GM19397 (cell line): ENCODE data around the gene GUCY2D.
"Not testable (repeated sequence)": the region's sequence is repeated elsewhere in the genome, so short reads cannot be mapped to it uniquely, and the experiment has no call there.

Source experiments
- ATAC-seq: cut with Tn5 transposase; IDR thresholded peaks from one replicate; pipeline ENCODE4 v1.9.1; 2021; ENCODE audit warnings: mild to moderate bottlenecking, moderate library complexity; ENCODE audit not compliant: unreplicated experiment

The GUCY2D gene

DNA sequence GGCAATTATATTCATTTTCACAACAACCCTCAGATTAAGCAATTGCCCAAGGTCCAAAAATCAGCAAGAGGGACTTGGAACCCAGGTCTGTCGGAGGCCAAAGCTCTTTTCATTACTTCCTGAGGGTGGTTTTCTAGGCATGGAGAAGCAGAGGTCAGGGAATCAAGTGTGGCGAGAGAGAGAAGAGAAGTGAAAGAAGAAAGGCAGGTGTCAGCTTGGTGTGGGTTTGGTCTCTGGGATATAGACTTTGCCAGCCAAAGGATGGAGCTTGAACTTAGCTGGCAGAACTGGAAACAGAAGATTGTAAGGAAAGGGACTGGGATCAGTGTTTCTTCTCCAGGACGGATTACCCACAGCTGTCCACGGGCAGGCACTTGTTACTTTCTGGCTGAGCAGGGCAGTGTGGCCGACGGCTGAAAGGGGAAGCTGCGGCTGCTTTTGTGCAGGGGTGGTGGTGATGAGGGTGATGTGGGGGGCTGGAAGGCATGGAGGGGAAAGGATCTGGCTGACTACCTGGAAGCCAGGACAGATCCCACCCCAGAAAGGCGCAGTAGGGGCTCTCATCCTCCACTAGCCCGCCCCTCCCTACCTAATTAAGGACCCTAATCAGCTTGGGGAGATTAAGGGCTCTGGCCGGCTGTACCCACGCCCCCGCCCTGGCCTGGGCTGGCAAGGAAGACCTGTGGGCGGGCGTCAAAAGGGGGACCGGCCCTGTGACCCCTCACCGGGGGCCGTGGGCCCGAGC lies at the start of gene GUCY2D:
TSS of gene GUCY2D (plus strand) at position 640 of the 745 bp plus-strand sequence. CDS start 433 bp downstream, outside the sequence.
- no peak for ATAC-seq

- ATAC-seq = not testable (repeated sequence)
Observed at GRCh38 chr17:7953266-7953665, 49.1 kb upstream of the GUCY2D start.

- ATAC-seq = no peak
Observed at GRCh38 chr17:7955414-7956227, 46.8 kb upstream of the GUCY2D start.

DNA sequence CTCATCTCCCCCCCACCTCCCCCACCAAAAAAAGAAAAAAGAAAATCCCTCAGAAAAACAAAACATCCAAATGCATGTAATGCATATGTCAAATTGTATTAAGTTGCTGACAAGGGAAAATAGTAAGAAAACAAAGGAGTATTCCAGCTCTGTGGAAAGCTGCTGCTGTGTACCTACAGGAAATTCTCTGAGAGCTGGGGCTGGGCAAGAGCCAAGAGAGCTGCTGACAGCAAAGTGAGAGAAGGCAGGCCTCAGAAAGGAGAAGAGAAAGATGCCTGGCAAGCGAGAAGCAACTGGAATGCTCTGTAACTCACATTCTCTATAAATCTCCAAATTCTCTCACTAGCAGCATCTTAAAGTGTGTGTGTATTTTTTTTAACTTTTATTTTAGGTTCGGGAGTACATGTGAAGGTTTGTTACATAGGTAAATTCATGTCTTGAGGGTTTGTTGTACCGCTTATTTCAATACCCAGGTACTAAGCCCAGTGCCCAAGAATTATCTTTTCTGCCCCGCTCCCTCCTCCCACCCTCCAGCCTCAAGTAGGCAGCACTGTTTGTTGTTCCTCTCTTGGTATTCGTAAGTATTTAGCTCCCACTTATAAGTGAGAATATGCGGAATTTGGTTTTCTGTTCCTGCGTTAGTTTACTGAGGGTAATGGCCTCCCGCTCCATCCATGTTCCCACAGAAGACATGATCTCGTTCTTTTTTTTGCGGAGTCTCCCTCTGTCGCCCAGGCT lies 46.0 kb upstream of the GUCY2D start:
- no peak for ATAC-seq

DNA sequence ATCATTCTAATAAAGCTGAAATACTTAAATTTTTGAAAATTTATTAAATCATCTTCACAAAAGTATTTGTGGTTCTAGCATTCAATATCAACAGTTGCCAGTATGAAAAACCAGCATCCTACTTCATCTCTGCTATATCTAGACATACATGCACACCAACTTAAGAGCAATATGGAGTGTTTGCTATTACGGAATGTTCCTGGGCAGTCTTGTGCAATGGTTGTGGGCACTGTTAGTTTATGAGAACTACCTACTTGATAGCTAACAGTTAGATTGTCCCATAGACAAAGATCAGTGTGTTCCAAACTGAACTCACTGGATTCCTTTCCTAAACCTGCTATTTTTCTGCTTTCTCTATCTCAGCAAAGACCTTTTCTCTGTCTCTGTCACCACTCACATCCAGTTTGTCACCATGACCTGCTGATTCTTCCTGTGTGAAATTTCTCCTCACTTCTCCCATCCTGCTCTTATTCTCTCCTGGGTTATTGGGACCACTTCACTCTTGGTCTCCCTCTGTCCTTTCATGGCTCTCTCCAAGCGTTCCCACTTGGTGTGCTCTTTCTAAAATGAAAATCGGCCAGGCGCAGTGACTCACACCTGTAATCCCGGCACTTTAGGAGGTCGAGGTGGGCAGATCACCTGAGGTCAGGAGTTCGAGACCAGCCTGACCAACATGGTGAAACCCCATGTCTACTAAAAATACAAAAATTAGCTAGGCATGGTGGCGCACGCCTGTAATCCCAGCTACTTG lies 42.7 kb upstream of the GUCY2D start:
- ATAC-seq = no peak

DNA sequence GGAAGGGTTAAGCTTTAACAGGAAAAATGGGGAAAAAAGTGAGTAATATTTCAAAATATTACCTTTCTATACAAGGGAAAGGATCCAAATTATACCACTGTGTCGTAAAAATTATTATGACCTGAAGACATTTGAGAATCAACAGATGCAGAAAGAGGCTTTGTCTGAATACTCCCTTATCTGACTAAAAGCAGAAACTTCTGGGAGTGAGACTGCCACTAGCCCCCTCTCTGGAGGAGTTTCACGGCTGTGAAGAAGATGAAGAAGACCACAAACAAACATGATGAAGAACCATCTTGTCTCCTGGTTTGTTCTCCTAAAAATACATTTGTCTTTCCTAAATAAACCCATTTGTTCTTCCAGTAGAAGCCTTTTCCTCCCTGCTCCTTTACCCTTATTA lies 41.0 kb upstream of the GUCY2D start:
- ATAC-seq = no peak

DNA sequence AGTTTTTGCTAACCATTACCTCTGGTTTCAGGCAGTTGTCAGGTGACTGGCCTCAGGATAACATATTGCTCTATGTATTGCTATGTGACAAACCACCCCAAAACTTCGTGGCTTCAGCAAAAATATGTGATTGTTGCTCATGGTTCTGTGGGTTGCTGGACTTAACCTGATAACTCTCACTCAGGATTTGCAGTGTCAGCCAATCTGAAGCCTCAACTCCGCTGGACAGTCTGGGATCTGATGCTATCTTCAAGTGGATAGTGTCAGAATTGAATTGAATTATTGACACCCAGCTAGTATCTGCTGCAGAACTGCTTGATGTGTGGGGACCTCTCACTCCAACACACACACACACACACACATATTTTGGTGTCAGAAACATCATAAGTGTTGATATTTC lies 34.7 kb upstream of the GUCY2D start:
- no peak for ATAC-seq

DNA sequence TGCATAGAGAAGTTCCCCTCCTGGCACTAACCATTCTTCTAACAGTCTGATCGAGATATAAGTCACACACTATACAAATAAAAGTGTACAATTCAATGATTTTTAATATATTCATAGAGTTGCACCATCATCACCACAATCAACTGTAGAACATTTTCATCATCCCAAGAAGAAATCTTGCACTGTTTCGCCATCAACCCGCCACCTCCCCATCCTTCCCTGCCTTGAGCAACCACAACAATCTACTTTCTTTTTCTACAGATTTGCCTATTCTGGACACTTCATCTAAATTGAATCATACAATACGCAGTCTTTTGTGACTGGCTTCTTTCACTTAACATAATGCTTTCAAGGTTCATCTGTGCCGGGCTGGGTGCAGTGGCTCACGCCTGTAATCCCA lies 33.0 kb upstream of the GUCY2D start:
- ATAC-seq = no peak

GRCh38 chr17:7971651-7972050 lies 30.8 kb upstream of the GUCY2D start:
- no peak for ATAC-seq

DNA sequence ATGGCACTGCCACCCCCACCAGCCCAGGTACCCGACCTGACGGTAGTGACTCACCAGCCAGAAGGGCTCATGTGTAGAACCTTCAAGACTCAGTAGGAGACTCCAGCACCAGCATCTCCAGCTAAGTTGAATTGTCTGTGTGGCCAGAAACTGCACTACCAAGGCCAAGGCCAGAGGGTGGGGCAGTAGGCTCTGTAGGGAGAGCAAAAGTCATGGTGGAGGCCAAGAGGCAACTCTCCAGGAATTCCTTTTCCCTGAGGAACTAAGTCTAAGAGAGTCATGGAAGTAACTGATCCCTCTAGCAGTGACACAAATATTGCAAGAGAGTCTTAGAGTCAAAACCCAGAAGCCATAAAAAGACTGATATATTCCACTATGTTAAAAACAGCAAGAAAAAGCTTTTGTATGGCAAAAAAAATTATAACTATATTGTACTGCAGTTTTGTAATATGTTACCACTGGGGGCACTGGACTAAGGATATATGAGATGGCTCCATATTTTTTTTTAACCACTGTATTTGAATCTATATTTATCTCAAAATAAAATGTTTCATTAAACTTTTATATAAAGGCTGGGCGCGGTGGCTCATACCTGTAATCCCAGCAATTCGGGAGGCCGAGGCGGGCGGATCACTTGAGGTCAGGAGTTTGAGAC lies 30.2 kb upstream of the GUCY2D start:
- no peak for ATAC-seq

DNA sequence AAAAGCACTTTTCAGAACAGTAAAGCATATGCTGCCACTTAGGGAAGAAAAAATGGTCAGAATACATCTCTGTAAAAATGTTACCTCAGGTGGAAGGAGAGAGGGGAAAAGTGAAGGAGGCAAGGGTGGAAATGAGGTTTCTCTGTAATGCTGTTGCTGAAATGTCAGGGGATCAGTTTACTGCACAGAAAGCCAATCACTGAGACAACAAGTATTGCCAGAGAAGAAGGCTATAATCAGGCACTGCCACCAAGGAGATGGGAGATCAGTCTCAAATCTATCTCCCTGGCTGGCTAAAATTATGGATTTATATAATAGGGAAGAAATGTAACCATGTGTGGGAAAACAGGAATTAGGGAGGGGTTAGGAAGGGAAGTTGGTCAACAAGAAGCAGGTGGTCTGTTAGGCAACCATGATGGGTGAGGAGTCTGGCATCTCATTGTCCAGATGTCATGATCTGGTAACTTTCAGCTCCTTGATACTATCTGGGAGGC lies 27.7 kb upstream of the GUCY2D start:
- no peak for ATAC-seq

- ATAC-seq = no peak
Observed at GRCh38 chr17:7977039-7977438, 25.4 kb upstream of the GUCY2D start.

GRCh38 chr17:7977805-7978204 lies 24.6 kb upstream of the GUCY2D start:
- no peak for ATAC-seq

DNA sequence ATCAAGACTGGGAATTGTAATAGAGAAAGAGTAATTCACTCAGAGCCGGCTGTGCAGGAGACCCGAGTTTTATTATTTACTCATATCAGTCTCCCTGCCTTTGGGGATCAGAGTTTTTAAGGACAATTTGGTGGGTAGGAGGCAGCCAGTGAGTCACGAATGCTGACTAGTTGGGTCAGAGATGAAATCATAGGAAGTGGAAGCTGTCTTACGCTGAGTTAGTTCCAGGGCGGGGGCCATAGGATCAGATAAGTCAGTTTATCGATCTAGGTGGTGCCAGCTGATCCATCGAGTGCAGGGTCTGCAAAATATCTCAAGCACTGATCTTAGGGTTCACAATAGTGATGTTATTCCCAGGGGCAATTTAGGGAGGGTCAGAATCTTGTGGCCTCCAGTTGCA lies 20.2 kb upstream of the GUCY2D start:
- ATAC-seq = no peak

DNA sequence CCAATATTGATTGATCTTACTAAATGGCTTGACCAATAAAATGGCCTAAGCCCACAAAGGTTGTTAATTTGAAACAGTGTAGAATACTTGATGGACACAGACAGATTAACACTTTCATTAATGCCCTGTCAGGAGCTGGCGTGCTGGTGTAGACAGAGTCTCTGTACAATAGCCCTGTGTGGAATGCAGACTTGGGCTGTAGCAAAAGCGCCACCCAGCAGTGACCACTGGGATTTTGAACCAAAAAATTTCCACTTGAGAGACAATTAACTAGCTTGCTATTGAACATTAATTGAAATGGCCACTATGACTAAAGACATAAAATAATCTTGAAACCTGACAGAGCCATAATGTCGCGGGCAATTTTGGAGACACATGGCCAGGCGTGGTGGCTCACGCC lies 19.7 kb upstream of the GUCY2D start:
- ATAC-seq = no peak

GRCh38 chr17:7984904-7985303 lies 17.5 kb upstream of the GUCY2D start:
- ATAC-seq = no peak

DNA sequence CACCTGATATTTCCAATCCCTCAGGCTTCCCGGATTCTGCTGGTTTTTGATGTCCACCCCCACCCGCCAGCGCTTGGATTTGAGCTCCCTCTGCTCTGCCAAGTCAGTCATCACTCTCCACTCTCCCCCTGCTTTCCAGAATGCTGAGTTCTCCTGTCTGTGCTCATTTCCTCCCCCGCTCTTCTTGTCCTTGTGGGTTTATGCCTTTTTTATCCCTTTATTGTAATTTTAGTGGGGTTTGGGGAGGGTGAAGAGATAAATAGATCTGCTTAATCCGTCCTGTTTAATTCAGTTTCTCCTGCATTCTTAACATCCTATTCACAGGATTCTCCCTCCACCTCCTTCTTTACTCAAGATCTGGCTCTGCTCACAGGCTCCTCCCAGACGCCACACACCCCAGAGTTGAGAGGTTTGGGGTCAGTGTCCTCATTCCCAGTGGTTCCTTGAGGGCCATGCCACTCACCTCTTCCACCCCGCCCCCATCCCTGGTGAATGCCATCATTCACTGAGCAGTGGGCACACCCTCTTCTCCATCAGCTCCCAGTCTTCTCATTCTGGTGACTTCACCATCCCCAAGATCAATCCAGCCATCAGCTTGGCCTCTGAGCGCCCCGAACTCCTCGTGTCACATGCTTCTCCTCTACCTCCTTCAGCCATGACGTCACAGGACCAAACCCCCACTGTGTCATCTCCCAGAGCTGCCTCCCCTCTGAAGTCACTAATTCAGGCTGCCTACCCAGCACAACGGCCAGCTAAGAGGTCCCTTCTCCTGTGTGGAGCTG lies 15.1 kb upstream of the GUCY2D start:
- no peak for ATAC-seq

- no peak for ATAC-seq
Observed at GRCh38 chr17:7988750-7989178, 13.7 kb upstream of the GUCY2D start.
